Esophagus mucosa (tissue), 1 donor: ENCODE results near the gene DIAPH2. TPM values are rescaled to one million over a fixed set of nuclear protein-coding genes. Genes with fewer than 3 reads are reported as not detected.

ENCODE experiments used
- ATAC-seq: fragments of 200-7000 bp; cut with Tn5 transposase; one replicate; pipeline ENCODE4 v1.9.1; 2020
- total RNA-seq: library from RNA; stranded (reverse); gene quantifications from one replicate; pipeline ENCODE4 v1.2.4, GENCODE V29; 2023
- donor health status: DM: yes; HTN: yes; CAD: no.

The DIAPH2 gene
- total RNA-seq, 1 donor from 2014 or later, result 8.9 TPM

DNA sequence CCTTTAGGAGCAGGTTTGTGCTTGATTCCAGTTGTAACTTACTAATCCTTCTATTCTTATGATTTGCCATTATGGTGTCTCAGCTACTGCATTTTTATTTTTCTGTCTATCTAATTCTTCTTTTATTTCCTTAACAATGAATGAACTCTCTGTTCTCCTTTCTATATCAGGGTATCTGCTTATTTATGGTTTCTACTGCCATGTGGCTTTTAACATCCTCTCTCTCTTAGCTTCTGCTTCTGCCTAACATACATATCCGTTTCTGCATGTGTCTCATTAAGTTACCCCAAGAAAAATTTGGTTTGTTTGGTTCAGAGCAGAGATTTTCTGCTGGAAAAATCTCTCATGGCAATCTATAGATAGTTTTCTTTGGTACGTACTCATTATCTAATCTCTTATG, 813.5 kb downstream of the DIAPH2 start:
- no peak for ATAC-seq

DNA sequence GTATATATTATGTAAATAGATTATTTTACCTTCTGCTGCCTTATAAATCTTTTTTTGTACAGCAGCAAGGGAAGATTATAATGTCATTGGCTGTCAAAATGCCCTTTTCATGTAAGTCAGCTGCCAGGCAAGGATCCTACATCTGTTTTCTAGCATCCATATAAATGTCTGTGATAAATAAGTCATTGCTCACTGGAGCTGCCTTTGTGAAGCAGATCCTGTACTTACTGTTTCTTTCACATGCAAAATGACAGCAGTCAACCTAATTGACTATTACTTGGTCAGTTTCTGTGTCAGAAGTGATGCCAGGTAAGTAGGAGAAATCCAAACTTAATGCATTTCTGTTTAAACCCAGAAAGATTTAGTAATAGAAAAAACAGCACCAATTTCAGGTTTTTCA, 819.8 kb downstream of the DIAPH2 start:
- no peak for ATAC-seq

DNA sequence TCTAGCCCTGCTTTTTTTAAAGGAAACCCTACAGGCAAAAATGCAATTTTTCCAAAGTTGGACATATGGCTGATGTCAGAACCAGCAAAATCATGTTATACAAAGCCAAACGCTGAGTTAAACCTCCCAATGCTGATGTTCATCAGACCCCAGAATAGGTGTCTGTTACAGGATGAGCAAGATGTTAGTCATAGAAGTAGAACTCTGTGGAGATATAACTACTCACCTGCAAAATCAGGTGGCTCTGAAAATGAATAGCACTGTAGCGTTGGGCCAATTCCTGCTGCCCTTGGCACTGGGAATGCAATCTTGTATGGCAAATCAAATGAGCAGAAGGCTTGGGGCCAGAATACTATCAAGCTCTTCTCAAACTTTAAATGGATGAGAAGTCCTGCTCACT, 833.1 kb downstream of the DIAPH2 start:
- ATAC-seq, result no peak

DNA sequence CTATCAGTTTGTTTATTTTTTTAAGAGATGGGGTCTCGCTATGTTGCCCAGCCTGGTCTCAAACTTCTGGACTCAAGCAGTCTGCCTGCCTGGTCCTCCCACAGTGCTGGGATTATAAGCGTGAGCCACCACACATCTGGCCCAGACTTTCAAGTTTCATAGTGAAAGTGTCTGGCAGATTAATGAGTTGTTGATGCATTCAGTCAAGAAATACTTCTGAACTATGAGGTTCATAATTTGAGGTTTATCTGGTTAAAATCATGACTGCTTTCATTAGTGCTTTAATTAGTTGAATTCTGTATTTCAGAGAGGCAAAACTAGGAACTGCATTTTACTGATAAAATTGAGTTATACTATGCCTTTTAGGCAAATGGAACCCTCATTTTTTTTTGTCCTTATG, 837.7 kb downstream of the DIAPH2 start:
- ATAC-seq, result no peak

DNA sequence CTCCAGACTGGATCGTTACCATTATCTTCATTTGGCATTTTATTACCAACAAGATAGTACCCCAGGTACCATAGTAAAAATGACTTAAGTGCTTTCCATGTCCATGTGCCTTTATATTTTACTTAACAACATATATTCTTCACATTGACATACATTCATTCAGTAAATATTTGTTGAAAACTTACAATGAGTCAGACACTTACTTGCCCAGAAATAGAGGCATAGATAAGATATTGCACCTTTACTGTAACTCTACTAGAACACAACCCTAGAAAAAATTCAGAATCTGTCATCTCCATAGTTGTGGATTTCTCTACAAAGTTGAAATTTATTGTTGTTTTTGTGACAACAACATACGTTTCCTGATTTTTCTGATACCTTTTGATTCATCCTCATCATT, 839.7 kb downstream of the DIAPH2 start:
- ATAC-seq, result no peak

DNA sequence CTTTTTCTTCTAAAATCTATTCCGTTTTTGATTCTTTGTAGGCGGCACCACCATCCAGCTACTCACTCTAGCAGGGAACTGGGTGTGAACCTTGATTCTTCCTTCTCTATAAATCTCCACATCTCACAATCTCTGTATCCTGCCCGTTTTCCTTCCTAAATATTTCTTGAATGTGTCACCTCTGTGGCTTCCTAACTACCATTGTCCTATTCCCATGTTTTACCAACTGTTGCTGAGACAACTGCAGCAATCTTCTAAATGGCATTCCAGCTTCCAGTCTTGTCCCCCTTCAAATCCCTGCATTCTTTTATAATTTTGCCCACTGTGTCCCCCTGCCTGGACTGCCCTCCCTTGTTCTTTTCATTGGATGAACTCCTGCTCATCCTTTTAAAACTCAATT, 840.4 kb downstream of the DIAPH2 start:
- ATAC-seq, result no peak

DNA sequence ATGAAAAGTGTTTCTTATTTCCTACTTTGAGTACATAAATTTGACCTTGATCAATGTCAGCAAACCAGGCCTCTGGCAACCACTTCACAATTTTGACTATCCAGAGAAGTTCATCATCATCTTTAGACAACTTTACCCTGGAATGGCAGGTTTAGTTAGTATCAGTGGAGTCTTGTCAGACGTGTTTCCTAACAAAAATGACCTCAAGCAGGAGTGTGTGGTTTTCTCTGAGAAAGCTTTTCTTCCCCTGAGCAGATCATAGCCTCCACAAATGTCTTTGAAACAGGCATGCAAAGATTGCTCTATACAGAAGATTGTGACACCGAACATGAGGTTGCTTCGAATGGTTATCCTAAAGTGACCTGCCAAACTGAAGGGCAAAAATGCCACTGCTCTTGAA, 841.3 kb downstream of the DIAPH2 start:
- ATAC-seq, result no peak

DNA sequence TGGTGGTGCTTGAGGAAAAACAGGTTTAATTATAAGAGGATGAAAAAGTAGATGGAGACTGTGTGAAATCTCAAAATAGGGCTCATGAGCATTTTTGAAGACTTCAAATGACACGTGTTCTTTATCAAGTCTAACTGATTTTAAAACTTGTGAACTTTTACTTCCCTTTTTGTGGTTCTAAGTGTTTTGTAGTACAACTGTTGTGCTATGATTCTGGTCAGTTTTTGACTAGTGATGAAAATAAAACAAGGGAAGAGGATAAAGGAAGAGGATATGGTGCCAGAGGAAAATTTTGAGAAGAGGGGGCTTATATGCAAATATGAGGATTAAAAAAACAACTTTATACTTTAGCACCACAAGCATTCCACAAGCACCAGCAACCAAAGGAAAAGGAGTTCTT, 843.1 kb downstream of the DIAPH2 start:
- ATAC-seq, result no peak

DNA sequence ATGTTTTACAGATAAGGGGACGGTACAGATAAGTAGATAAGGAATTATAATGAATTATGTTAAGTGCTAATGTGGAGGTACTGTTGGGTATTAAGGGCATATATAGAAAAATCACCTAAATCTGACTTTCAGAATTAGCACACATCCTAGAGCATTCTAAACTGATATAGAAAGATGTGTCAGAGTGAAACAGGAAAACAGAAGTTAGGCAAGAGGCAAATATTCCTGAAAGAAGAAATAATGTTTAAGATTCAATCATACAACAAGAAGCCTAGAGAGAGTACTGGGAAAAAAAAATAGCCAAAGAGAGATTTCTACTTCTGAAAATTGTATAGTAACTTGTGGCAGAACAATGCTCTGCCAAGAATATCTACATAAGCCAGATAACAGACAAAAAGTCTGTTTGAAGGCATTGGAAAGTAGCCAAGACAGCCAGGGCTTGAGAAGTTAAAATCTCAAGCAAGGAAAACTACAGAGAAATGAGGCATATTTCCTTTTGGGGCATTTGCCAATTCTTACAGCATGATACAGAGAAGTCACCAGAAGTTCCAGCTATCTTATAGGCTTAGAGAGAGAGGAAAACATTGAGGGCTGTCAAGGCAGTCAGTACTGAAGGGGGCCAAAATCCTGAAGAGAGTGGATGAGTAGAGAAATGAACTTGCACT, 845.0 kb downstream of the DIAPH2 start:
- ATAC-seq, result no peak

DNA sequence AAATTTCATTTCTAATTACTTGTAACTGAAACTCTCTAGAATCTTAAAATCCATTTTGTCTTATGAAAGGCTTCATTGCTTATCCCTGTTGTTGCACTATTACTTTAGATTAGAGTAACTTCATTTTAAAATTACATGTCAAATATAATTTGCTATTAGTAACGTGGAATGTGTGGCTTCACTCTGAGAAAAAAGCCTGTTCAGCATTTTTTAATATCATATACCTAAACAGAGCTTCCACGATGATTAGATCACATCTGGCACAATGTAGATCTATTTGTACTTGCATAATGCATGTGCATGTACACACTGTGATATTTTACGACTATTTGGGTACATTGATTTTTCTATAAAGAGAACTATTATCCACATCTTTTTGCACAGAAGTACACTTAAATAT, 847.2 kb downstream of the DIAPH2 start:
- ATAC-seq, result no peak

DNA sequence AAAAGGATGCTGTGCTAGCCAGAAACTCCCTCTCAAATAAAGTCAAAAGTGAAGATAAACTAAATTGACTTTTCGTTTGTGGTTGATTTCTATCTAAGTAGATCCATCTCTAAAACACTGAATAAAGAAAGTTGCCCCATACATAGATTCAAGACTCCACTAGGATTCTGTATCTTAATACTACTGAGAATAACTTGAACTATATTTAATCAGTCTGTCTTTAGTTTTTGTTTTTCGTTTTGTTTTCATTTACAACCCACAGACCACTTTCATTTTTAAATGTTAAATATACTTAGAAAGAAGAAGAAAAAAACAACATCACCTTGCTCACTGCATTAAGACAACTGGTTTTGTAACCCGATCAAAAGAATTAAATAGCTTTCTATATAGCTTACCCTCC, 854.1 kb downstream of the DIAPH2 start:
- ATAC-seq, result no peak

DNA sequence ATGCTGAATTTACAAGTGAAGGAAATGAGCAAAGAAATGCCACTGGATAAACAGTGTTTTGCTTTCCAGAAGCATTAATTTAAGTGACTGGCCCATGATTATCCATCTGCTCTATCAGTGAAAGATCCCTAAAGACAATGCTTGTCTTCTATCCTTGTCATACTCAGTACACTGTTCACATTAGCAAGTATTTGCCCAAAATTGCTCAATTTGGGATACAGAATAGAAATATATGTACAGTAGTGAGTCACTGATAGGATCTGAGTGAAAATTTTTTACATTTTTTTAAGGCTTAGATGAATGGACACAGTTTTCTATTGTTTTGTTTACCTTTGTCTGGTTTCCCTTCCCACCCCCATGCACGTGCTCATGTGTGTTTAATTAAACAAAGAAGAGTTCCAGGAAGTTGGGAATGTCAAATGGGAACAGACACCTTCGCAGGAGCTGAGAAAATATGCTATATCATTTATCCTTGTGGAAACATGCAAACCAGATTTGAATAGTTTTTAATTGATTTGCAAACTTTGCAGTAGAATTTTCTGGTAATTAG, 855.4 kb downstream of the DIAPH2 start:
- no peak for ATAC-seq

DNA sequence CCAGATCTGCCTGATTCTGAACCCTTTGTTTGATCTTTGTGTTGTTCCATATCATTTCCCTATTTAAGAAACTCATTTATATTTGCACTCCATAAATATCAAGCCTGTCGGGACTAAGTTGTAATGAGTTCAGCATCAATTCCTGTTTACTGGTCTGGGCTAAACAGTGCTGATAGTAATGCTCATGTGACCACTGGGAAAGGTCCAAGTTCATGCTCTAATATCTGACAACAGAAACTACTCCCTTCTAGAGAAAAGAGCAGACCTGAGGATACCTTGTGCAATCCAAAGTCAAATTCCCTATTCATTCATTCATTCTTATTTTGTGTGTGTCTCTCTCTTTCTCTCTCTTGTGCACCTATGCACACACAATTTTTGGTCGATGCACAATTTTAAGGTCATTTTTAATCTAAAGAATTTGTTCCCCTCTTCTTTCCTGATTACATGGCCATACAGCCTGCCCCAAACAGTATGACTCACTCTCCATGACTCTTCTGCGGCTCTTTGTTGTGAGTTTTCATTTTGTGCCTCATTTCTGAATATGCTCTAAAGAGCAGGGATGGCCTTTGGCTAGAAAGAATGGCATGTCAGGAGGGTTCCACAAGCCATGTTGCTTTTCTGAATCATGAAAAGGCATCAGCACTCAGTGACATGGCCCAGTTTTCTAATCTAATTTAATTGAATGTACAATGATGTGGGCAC, 863.4 kb downstream of the DIAPH2 start:
- ATAC-seq, result no peak

DNA sequence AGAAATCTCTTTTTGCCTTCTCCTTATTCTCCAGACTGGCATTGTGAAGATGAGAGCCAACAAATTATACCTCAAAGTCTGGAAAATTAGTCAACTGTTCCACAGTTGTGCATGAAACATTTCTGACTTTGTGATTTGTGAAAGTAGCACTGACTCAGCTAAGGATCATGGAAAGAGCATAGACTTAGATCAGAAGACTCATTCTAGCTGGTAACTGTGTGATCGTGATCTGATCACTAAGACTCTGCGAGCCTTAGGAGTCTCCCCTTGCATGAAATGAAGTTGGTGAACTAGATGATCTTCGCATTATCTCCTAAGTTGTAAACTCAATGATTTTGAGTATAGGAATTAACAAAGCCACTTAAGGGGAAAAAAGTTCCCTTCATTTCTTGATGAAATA, 867.2 kb downstream of the DIAPH2 start:
- no peak for ATAC-seq

DNA sequence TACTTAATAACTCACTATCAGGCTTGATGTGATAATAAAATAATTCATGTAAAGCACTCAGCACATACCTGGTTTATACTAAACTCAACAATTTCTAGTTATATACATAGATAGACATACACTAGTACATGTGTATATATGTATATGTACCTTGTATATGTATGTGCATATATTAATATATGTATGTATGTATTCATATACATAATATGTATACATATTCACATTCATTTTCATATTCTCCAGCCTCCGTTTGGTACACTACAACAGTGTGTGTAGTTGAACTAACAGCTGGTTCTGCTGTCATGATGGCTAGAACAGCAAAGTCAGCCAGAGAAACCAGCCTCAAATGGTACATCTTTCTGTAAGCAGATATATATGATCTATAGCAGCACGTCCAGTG, 869.2 kb downstream of the DIAPH2 start:
- ATAC-seq, result no peak

DNA sequence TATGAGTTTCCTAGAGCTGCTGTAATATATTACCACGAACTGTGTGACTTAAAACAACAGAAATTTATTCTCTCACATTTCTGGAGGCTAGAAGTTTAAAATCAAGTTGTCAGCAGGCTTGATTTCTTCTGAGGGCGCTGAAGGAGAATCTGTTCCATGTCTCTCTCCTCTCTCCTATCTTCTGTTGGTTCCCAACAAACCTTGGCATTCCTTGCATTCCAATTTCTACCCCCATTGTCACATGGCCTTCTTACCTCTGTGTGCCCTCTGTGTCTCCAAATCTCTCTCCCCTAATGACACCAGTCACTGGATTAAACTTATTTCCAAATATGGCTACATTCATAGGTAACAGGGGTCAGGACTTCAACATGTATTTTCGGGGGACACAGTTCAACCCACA, 871.7 kb downstream of the DIAPH2 start:
- ATAC-seq, result no peak

DNA sequence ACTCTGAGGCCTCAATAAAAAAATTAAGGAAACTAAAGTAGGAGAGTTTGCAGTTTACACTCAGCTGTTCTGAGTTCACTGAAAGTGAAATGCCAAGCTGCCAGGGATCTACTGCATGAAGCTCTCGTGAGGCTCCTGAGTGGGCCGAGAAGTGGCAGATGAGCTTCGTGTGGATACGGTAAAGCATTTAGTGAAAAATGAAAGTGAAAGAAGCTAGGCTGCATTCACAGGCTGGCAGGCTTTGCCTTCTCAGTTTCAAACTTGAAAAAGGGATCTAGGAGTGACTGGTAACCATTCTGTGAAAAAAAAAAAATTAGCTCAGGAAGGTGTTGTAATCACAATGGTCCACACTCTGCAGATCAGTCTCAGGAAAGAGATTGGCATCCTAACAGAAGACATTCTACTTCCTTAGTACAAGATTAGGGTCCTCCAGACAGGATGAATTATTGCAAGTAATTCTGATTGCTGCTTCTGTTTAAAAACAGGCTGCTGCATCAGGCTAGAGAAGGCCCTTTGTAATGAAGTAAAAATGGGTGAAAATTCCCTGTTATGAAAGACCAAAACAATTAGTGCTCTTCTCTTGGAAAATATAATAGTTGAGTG, 879.0 kb downstream of the DIAPH2 start:
- peak; percentile 44 for ATAC-seq

DNA sequence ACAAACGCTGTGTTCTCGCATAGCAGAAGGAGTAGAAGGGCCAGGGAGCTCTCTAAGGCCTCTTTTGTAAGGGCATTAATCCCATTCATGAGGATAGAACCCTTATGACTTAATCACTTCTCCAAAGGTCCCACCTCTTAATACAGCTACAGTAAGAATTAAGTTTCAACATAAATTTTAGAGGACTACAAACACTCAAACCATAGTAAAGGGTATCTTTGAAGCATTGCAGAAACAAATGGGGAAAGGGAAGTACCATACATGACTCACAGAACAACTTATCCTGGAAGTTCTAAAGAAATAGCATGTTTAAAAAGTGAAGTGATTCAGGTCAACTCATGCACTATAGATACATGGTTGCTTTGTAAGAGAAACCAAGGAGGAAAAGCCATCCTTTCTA, 879.9 kb downstream of the DIAPH2 start:
- no peak for ATAC-seq

DNA sequence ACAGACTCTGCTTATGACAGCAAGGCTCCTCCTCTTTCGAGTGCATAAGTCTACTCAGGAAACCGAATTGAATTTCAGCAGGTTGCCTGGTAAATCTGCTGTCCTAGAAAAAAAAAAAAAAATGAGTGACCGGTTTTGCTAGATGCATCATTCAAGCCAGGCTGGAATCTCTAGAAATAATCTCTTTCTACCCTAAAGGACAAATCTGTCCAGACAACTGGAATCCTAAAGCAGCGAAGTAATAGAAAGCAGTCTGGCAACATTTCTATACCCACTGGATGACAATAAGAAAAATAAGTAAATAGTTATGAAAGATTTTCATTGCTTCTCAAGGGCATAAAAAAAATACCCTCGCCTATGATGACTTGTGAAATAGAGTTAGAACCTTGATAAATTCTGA, 902.5 kb downstream of the DIAPH2 start:
- ATAC-seq, result no peak

DNA sequence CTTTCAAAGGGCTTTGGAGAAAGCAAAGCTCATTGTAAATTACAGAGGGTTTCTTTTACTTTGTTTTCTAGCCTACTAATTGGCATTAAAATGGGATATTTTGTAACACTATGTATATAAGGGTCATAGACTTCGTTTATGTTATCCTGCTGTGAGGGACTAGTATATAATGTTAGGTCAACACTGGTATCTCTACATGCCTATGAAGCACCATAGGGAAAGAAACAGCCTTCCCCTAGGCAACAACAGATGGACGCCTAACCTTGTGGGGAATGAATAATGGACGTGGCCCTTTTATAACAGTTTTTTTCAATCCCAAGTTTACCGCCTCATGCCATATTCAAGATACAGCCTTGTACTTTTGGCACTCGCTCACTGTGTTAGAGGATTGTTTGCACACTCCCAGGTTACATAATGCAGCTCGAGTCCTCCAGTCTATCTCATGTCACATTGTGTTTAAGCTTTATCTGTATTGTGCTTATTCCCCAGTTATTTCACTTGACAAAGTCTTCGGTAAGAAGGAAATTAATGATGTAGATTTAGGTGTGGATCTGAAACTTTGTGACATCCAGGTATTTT, 910.1 kb downstream of the DIAPH2 start:
- no peak for ATAC-seq

DNA sequence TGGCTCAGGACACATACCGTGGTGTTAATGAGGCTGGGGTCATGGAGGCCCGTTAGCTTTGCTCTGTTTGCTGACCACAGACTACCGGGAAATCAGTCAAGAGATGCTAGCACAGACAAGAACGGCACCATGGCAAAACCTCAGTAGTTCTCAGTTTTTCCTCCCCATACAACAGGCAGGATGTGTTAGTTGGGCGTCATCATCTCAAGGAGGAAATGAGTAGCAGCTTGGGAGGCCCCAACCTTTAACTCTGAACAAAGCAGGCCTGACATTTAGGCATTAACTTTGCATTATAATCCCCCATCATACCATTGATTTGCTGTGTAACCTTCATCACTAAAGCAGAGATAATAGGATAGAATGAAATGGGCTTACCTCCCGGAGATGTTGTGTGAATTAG, 913.3 kb downstream of the DIAPH2 start:
- no peak for ATAC-seq

DNA sequence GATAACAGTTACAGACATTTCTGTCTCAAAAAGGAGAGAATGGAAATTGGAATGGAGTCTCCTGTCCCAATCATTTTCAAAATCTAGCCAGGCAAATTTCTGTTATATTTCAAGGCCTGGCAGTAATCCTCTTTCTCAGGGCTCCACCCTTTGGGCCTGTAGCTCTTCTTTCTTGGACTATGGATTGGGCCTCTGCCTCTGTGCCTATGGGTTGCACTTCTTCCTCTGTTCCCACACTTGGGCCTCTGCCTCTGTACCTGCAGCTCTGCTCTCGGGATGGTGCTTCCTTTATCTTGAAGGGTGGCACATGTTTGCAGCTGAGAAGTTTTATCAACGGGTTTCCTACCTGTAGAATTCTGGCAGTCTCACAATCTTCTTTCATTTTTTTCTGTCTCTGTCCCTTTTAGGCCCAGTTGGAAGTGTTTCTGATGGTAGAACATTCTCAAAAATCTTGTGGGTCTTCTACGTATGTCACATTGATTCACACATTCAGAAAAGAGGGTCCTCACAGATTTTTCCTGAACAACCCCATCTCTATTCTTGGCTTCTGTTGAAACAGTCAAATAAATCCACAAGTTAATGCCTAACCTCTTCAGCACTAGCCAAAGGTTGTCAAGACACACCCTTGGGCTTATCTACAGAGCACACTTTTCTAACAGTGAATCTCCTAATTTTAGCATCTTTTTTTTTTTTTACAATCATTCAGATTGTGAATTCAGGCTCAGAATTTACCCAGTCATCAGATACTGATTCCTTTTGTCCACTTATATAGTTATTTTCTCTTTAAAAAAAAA, 918.0 kb downstream of the DIAPH2 start:
- ATAC-seq, result no peak

DNA sequence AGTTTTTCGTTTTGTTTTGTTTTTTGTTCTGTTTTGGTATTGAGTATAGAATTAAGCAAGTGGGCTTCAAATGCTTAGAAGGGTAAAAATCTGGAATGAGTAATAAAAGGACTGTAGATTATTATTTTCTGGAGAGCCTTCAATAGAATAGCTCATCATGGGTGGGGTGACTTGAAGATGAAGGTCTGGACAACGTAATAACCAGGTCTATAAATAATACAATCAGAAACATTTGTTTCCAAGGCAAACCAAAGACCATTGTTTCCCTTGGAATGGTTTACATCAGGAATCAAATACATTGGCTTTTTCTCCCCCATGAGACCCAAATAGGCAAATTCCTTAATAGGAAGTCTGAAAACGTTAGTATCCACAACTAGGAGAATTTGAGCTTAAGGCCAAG, 920.6 kb downstream of the DIAPH2 start:
- ATAC-seq, result no peak
